ENCODE data around the gene ATP8A2.

The ATP8A2 gene

GRCh38 chr13:25652764-25653163, 281.0 kb downstream of the ATP8A2 start:
- no peak for DNase-seq
- no peak for ATAC-seq
- H3K4me3 Mint-ChIP-seq: no peak overlapping the region
- H3K4me1 Mint-ChIP-seq: no peaks in the 10 kb centered on the region
- no peak overlapping the region for H3K27ac Mint-ChIP-seq
- peaks cover 5 to 14% of the 10 kb centered on the region in 2 donors for H3K9me3 Mint-ChIP-seq
- peaks cover 16% of the 10 kb centered on the region for H3K27me3 Mint-ChIP-seq

GRCh38 chr13:25654322-25654721, 282.5 kb downstream of the ATP8A2 start:
- ATAC-seq: no peak
- no peak for DNase-seq
- Mint-ChIP-seq H3K4me3 (no peak overlapping the region), H3K27me3 (peaks cover 16% of the 10 kb centered on the region), H3K27ac (no peak overlapping the region), H3K4me1 (no peaks in the 10 kb centered on the region), H3K9me3 (peaks cover 0 to 3% of the 10 kb centered on the region in 2 donors)

DNA sequence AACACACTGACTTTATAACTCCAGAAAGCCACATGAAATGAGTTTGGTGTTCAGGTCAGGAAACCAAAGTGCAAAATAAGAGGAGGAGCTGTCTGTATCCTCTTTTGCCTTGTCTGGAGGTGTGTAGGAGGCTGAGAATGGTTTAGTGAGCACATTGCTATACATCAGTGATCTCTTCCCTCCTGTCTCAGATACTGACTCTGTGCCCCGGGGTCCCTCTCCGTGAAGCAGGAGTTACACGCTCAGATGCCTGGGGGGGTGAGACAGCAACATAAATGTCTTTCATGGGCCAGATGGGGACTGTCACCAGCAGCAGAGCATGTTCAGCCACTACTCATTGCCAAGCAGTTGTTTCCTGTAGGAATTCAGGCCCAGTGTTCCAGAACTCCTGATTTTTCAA, 285.4 kb downstream of the ATP8A2 start:
- H3K4me3 Mint-ChIP-seq: no peak overlapping the region
- no peaks in the 10 kb centered on the region for H3K4me1 Mint-ChIP-seq
- peaks cover 16% of the 10 kb centered on the region for H3K27me3 Mint-ChIP-seq
- no peaks in the 10 kb centered on the region for H3K9me3 Mint-ChIP-seq
- H3K27ac Mint-ChIP-seq: no peak overlapping the region
- no peak for ATAC-seq
- no peak for DNase-seq

- H3K27me3 Mint-ChIP-seq: no peaks in the 10 kb centered on the region
- no peaks in the 10 kb centered on the region for H3K9me3 Mint-ChIP-seq
- ATAC-seq (no peak), DNase-seq (no peak)
- no peak overlapping the region for H3K27ac Mint-ChIP-seq
- H3K4me3 Mint-ChIP-seq: no peak overlapping the region
- H3K4me1 Mint-ChIP-seq: no peaks in the 10 kb centered on the region
Measured at GRCh38 chr13:25659091-25659795, 287.5 kb downstream of the ATP8A2 start.

DNA sequence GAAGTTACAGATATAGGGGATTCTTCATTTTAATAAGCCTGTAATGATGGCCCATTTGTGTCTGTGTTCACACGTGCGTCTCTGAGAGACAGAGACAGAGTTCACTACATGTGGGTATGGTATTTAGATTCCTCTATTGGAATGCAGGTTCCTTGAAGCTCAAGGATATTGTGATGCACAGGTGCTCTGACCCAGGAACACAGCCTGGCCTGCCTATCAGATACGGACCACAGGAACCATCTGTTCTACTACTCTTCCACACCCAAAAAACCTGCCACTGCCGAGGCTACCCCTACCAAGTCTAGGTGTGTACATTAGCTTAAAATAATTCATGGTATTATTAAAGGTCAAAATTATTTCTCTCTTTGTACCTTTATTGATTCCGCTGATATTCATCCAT, 289.2 kb downstream of the ATP8A2 start:
- Mint-ChIP-seq H3K27ac (no peak overlapping the region), H3K4me3 (no peak overlapping the region), H3K9me3 (no peaks in the 10 kb centered on the region), H3K4me1 (no peaks in the 10 kb centered on the region), H3K27me3 (no peaks in the 10 kb centered on the region)
- no peak for DNase-seq
- ATAC-seq: no peak

- ATAC-seq (no peak), DNase-seq (no peak)
- Mint-ChIP-seq H3K9me3 (no peaks in the 10 kb centered on the region), H3K27me3 (no peaks in the 10 kb centered on the region), H3K4me3 (no peak overlapping the region), H3K27ac (no peak overlapping the region), H3K4me1 (no peaks in the 10 kb centered on the region)
Measured at GRCh38 chr13:25662516-25662915, 290.7 kb downstream of the ATP8A2 start.

GRCh38 chr13:25668345-25668744, 296.6 kb downstream of the ATP8A2 start:
- DNase-seq (no peak), ATAC-seq (no peak)
- peaks cover 16 to 17% of the 10 kb centered on the region in 2 donors for H3K9me3 Mint-ChIP-seq
- peak overlapping the region in 1 of 2 donors; percentile 37 for H3K27ac Mint-ChIP-seq
- no peaks in the 10 kb centered on the region for H3K27me3 Mint-ChIP-seq
- no peaks in the 10 kb centered on the region for H3K4me1 Mint-ChIP-seq
- no peak overlapping the region for H3K4me3 Mint-ChIP-seq

- ATAC-seq (no peak), DNase-seq (no peak)
- Mint-ChIP-seq H3K27ac (no peak overlapping the region), H3K27me3 (no peaks in the 10 kb centered on the region), H3K4me3 (no peak overlapping the region), H3K4me1 (no peaks in the 10 kb centered on the region), H3K9me3 (peaks cover 9 to 10% of the 10 kb centered on the region in 2 donors)
Measured at GRCh38 chr13:25673711-25674110, 301.9 kb downstream of the ATP8A2 start.

DNA sequence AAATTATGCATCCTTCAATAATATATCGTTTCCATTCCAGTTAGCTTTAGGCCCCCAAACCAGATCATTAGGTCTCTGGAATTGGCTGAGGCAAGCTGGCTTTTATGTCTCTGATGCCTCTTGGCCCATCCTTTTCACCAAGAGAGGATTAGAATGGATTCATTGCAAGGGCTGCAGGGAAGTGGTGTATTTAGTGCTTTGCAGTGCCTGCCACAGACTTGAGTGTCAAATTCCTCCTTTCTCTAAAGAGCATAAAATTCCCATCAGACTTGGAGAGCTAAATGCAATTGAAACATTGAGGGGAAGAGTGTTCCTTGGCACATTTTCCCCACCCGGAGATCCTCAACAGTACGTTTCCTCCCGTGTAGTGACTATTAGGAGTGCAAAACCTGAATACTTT, 302.6 kb downstream of the ATP8A2 start:
- Mint-ChIP-seq H3K4me3 (no peak overlapping the region), H3K4me1 (no peaks in the 10 kb centered on the region), H3K9me3 (peaks cover 5 to 6% of the 10 kb centered on the region in 2 donors), H3K27me3 (no peaks in the 10 kb centered on the region), H3K27ac (no peak overlapping the region)
- DNase-seq (no peak), ATAC-seq (no peak)

DNA sequence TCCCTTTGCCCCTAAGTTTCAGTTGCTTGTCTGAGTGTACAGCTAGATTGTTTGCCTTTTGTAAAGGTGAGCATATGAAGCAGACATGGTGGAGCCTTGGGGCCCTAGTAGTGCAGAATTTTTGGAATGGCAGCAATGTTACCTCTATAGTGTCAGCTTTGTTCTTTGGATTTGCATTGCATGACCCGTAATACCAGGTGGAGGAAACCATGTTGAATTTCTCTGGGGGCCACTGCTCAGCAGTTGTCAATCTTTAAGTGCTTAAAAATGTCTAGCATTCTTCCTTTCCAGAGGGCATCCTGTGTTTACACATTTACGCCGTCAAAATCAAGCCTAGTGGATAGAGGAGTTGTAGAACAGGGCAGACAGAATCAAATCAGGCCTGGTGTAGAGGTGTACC, 303.3 kb downstream of the ATP8A2 start:
- no peak overlapping the region for H3K4me3 Mint-ChIP-seq
- DNase-seq (no peak), ATAC-seq (no peak)
- H3K27me3 Mint-ChIP-seq: no peaks in the 10 kb centered on the region
- no peaks in the 10 kb centered on the region for H3K9me3 Mint-ChIP-seq
- no peak overlapping the region for H3K27ac Mint-ChIP-seq
- no peaks in the 10 kb centered on the region for H3K4me1 Mint-ChIP-seq

- Mint-ChIP-seq H3K27ac (no peak overlapping the region), H3K4me1 (no peaks in the 10 kb centered on the region), H3K27me3 (no peaks in the 10 kb centered on the region), H3K9me3 (no peaks in the 10 kb centered on the region), H3K4me3 (no peak overlapping the region)
- ATAC-seq (no peak), DNase-seq (no peak)
Measured at GRCh38 chr13:25677956-25678355, 306.2 kb downstream of the ATP8A2 start.

- Mint-ChIP-seq H3K27me3 (no peaks in the 10 kb centered on the region), H3K27ac (no peak overlapping the region), H3K9me3 (no peaks in the 10 kb centered on the region), H3K4me3 (no peak overlapping the region), H3K4me1 (no peaks in the 10 kb centered on the region)
- DNase-seq (no peak), ATAC-seq (no peak)
Measured at GRCh38 chr13:25678398-25678797, 306.6 kb downstream of the ATP8A2 start.

DNA sequence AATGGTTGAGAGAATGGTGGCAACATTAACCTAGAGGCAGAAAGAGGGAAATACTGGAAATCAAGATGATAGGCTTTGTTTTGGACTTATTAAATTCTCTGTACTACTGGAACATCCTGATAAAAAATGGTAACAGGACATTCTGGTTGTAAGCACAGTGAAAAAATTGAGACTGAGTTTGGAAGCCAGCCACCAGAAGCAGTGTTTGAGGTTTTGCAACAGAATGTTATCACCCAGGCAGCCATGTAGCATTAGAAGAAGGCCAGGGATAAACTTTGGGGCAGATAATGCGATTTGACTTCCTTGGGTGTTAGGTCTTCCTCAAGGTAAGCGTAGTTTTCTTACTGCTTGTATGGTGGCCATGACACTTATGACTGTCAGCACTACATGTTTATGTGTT, 307.4 kb downstream of the ATP8A2 start:
- DNase-seq (no peak), ATAC-seq (no peak)
- H3K4me1 Mint-ChIP-seq: no peaks in the 10 kb centered on the region
- H3K4me3 Mint-ChIP-seq: no peak overlapping the region
- no peaks in the 10 kb centered on the region for H3K9me3 Mint-ChIP-seq
- H3K27me3 Mint-ChIP-seq: no peaks in the 10 kb centered on the region
- H3K27ac Mint-ChIP-seq: no peak overlapping the region

DNA sequence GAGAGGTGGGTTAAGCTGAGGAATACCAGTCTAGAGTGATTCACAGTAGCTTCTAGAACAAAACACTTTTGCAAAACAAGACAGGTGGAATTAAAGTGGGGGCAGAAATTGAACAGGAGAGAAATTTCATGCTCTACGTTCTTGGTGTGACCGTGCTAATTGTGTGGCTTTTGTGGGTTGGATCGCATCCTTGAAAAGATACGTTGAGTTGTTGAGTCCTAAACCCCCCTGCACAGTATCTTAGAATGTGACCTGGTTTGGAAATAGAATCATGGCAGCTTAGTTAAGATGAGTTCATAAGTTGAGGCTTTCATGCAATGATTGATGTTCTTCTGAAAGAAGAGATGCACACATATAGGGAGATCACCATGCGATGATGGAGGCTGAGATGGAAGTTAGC, 308.2 kb downstream of the ATP8A2 start:
- no peaks in the 10 kb centered on the region for H3K9me3 Mint-ChIP-seq
- H3K4me3 Mint-ChIP-seq: no peak overlapping the region
- peak overlapping the region in 1 of 2 donors; percentile 53 for H3K27ac Mint-ChIP-seq
- no peak for DNase-seq
- no peaks in the 10 kb centered on the region for H3K27me3 Mint-ChIP-seq
- ATAC-seq: no peak
- H3K4me1 Mint-ChIP-seq: no peaks in the 10 kb centered on the region

DNA sequence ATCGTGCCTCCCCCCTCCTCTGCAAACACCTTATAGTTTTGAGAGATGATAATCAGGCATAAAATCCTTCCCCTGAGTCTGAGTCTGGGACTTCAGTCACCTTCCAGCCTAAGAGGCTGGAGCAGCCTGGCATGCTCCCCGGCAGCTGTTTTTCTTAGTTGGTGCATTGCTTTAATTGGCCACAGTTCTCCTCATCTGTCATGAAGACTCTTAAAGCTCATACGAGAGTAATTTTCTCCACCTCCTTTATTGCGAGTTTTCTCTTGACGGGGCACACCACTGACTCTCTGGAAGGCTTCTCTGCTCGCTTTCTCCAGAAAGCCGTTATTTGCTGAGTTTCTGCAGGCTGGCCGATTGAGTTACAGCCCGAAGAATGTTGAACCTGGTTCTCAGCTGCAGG, 310.5 kb downstream of the ATP8A2 start:
- Mint-ChIP-seq H3K9me3 (no peaks in the 10 kb centered on the region), H3K27me3 (no peaks in the 10 kb centered on the region), H3K4me1 (no peaks in the 10 kb centered on the region), H3K4me3 (no peak overlapping the region), H3K27ac (no peak overlapping the region)
- ATAC-seq (no peak), DNase-seq (no peak)

DNA sequence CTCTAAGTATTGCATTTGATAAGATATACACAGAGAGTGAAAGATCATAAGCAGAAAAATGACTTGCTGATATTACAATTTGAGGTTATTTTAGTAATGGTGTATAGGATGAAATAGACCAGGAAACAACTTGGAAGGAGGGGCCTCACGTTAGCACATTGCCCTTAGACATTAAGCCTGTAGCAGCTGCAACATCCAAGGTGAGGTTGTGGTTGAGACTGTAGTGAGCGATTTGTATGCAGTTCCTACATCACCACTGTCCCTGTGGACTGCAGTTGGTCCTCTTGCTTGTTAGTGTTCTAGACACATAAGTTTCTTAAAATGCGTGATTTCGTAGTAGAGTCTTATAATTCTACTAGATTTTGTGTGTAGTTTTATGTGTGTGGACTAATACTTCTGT, 311.3 kb downstream of the ATP8A2 start:
- Mint-ChIP-seq H3K27ac (no peak overlapping the region), H3K9me3 (no peaks in the 10 kb centered on the region), H3K4me1 (no peaks in the 10 kb centered on the region), H3K4me3 (no peak overlapping the region), H3K27me3 (no peaks in the 10 kb centered on the region)
- DNase-seq (no peak), ATAC-seq (no peak)

DNA sequence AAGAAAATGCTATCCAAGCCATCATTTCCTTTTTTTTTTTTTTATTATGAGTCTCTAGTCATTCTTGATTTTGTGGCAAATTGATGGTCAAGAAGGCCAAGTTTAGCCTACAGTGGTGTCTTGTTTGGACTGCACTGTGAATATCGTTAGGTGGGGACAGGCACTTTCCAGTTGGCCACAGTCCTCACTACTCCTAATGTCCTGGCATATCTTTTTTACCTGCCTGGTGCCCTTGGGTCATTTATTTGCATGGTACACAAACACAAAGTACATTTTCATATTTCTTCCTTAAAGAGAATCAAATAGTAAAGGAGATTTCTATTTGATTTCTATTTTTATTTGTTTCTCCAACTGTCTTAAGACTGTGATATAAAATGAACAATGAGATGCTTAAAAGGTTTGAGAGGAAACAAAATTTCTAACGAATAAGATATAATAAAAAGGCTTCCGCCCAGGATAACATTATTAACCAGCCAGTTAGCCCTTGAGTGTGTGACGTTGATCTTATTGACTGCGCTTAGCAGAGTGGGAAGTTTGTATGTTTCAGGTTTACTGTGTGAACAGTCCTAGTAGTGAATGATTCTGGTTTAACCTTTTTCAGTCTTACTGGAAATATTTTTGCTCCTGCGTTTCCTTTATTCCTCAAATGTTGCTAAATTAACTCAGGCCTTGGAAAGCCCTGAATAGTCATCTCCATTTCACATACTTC, 312.0 kb downstream of the ATP8A2 start:
- H3K4me3 Mint-ChIP-seq: no peak overlapping the region
- no peaks in the 10 kb centered on the region for H3K27me3 Mint-ChIP-seq
- no peaks in the 10 kb centered on the region for H3K4me1 Mint-ChIP-seq
- H3K27ac Mint-ChIP-seq: no peak overlapping the region
- no peaks in the 10 kb centered on the region for H3K9me3 Mint-ChIP-seq
- ATAC-seq: no peak
- no peak for DNase-seq
